ENCODE measurements around the gene ZNF710.

- TF ChIP-seq POLR2AphosphoS5 (IDR thresholded peaks at IDR 0.05) (no peak), CTCF (IDR thresholded peaks at IDR 0.05; ENCODE audit: poor library complexity, severe bottlenecking) (no peak), RAD21 (conservative IDR thresholded peaks at IDR 0.05) (no peak)
Observed at GRCh38 chr15:90047956-90048575, 46.9 kb downstream of the ZNF710 start.

Measured in neural cell (in vitro differentiated cells).